ENCODE measurements around the gene EGLN1.

Gene EGLN1

GRCh38 chr1:231395076-231395997, 26.8 kb downstream of the EGLN1 start:
- DNase-seq: no peak

GRCh38 chr1:231393668-231394067, 28.4 kb downstream of the EGLN1 start:
- no peak for DNase-seq

DNA sequence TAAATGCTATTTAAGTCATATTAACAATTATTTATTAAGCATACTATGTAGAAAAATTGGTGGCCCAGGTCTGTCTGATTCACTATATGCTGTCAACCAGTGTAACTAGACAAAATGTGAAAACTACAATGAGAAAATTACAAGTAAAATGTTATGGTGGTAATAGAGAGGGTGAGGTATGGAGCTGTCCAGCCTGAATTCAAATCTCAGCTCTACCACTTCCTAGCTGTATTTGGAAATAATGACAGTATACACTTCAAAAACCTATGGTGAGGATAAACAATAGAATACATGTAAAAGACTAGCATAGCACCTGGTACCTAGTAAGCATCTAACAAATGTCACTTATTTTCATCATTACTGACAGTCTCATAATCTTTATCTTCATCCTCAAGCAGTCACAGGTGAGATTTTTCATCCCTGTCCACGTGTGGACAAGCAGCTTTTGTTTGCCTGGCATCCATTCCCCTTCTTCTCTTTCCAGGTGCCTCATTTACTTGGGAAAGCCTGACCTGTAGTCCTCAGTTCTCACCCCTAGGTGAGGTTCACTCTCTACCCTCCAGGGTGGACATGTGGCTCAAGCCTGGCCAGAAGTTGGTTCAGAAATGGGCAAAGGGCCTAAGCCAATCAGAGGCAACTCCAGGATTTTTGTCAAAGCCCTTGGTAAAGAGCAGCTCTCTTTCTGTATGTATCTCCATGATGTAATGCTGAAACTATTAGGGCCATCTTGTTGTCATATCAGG, 29.5 kb downstream of the EGLN1 start:
- no peak for DNase-seq

DNA sequence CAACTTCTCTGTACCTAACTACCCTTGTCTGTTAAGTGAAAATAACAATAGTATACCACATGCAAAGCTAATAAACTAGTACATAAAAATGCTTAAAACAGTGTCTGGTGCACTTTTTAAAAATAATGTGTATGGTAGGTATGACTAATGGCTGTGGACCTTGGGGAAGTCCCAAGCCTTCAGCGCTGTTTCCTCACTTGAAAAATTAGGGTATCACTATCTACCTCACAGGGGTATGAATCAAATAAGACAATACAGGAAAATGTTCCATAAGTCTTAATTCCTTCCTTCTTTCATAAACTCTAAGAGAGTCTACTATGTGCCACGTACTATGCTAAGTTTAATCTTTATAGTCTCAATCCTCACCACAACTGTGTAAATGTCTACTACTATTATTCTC, 32.0 kb downstream of the EGLN1 start:
- DNase-seq: no peak

GRCh38 chr1:231387770-231388669, 34.1 kb downstream of the EGLN1 start:
- no peak for DNase-seq

- DNase-seq: no peak
Measured at GRCh38 chr1:231386466-231386865, 35.6 kb downstream of the EGLN1 start.

DNA sequence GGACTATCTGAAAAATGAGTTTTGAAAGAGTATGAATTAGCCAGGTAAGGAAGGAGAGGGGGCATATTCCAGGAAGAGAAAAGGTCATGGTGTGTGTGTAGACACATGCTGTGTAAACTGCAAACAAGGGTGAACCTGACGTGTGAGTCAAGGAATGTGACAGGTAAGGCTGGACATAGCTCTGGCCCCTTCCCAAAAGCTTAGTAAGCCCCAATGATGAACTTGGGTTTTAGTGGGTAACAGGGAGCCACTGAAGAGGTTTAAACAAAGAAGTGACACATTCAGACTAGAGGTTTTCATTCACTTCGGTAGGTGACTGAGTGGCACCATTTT, 36.7 kb downstream of the EGLN1 start:
- DNase-seq: no peak

GRCh38 chr1:231384696-231385415, 37.2 kb downstream of the EGLN1 start:
- no peak for DNase-seq

DNA sequence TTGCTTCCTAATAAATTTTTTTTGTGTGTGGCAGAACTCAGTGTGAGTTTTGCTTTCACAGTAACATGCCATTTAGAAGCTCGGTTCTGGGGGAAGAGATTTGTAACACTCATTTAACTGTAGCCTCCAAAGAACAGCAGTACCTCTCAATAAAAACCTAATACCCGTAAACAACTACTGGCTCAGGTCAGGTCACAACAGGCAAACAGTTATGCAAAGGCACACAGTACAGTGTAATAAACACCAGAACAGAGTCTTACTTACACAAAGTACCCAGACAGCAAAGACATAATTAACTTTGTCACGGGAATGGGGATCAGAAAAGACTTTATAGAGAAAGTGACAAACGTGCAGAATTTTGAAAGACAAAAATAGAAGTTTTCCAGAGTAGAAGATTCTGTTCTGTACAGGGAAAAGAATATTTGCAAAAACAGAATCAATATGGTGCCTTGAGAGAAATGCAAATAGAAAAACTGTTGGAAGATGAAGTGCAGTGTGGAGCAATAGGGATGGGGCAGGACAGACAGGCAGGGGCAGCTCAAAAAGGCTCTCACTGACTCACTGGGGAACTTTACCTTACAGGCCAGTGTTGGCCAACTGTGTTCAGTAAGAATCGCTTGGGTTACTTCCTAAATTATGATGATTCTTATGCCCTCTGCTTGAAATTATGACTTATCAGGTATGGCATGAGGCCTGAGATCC, 38.8 kb downstream of the EGLN1 start:
- DNase-seq: no peak

DNA sequence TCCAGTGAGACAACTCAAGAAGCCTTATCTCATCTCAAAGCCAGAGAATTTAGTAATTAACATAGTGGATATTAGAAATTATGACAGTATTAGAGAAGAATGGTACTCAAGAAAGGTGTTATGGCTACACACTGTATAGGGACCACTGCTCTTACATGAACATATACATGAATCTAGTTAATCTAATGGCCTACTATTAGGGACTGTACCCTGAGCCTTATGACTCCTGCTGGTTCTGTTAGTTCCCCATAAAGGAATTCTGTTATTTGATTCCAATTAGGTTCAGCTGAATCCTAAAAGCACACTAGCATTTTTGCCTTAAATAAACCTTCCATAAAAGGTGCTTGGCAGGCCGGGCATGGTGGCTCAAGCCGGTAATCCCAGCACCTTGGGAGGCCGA, 39.7 kb downstream of the EGLN1 start:
- no peak for DNase-seq

GRCh38 chr1:231381729-231382128, 40.4 kb downstream of the EGLN1 start:
- no peak for DNase-seq

DNA sequence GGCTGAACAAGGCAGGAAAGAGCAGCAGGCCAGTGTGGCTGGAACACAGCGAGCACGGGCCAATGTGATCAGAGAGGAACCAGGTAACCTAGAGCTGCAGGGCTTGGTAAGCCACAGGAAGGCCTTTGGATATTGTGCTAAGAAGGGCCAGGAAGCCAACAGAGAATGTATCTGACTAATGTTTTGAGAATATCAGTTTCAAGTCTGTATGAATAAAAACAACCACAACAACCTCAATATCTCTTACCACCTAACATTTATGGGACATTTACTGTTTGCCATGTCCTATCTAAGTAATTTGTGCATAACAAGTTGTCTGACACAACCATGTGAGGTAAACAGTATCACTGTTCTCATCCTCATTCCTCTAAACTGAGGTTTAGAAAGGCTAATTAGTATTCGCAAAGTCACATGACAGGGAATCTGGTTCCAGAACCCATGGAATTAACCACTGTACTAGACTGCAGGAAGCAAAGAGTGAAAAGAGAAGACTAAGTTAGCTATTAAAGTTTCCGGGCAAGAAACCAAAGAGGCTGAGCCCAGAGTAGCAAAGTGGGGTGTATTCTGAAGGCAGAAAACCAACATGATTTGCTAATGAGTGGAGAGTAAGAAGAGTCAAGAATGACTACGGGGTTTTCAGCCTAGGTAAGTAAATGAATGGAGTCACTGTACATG, 45.1 kb downstream of the EGLN1 start:
- DNase-seq: no peak

GRCh38 chr1:231376101-231376500, 46.0 kb downstream of the EGLN1 start:
- no peak for DNase-seq

GRCh38 chr1:231374394-231374793, 47.7 kb downstream of the EGLN1 start:
- no peak for DNase-seq

GRCh38 chr1:231372501-231372900, 49.6 kb downstream of the EGLN1 start:
- no peak for DNase-seq

DNA sequence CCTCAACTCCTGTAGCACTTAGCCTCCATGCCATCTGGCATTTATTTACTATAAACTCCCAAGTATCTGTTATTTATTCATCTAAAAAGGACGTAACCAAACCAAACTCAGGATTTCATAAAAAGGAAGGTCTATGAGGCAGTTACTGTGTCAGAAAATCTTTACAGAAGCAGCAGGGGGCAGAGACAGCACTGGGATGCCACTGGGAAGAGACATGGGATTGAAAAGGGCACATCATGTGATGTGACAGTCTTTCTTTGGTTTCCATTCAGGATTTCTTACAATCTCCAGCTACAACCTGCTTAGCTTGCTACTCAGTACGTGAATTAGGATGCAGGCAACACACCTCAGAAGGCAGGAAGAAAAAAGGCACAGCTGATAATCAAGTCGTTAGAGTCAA, 52.8 kb downstream of the EGLN1 start:
- no peak for DNase-seq

- no peak for DNase-seq
Measured at GRCh38 chr1:231364192-231364591, 57.9 kb downstream of the EGLN1 start.

DNA sequence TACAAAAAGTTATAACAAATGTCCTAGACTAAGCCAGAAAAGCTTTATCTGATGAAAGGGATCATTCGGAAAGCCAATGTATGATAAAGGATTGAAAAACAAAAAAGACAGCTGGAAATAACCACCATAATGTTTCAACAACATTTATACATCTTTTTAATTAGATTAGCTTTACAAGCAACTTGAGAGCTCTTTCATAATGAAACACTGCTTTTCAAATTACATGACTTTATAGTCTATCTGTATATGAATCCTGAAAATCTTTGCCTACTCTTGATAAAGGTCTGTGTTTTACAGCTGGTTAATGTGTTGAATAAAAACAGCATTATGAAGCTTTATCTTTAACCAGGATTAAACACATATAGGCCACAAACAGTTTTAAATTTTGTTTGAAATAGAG, 58.5 kb downstream of the EGLN1 start:
- no peak for DNase-seq

- no peak for DNase-seq
Measured at GRCh38 chr1:231362325-231362724, 59.8 kb downstream of the EGLN1 start.

DNA sequence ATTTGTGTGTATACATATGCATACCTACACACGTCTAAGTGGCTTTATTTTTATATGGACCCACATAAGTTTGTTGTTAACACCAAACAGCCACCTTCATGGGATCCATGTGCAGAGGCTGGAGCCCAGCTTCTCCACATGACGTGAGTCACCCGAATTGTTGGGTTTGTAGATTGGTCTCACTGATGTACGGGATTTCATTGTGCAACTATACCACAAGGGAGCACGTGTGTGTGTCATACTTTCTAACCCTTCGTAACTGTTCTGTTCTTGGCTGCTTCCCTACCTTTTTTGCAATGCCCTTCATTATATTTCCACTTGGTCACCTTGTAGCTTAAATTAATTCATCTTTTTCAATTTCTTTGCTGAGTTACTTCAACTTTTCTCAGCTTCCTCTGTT, 63.0 kb downstream of the EGLN1 start:
- DNase-seq: no peak

DNA sequence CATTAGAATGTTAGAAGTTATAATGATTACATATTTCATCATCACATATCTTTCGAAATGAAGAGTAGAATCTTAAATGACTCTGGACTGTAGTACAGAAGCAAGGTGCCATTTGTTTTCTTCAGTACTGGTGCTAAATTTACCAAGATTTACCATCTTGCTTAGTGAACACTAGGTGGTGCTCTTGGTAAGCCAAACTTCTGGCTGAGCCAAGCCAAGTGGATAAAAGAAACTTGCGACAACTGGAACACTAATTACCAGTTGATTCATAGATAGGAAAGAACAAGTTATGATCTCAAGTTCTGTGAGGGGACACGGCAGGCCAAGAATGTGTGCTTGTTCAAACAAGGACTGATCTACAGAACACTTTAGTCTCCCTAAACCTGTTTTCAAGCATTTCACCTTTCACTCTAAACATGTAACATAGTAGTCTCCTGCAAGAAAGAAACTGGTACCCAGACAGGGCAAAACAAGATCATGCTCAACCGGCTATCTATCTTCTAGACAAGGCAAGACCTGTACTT, 64.2 kb downstream of the EGLN1 start:
- DNase-seq: peak; percentile 76

All from NCI-H69 (cell line).